ENCODE data around the gene KLHDC3.

The KLHDC3 gene

DNA sequence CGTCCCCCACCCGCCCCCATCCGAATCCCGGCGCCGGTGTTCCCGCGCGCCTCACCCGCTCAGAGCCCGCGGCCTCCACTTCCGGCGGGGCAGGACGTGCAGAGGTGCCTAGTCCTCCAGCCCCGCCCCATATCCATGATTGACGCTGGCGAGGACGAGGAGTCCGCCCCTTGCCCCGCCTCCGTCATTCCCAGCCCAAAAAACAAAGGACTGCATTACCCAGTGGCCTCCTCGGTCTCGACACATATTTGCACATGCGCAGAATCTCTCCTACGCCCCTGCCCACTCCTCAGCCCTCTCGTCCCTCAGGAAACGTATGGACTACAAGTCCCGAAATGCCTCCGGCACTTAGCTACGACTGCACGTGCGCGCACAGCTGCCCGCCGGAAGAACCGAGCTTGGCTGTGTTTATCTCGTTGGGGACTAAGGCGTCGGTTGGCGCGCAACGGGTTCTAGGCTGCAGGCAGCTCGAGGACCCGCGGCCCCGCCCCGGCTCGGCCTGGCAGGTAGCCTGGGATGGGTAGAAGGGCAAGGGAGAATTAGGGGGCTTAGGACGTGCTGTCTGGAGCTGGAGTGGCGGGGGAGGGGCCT is at the start of gene KLHDC3, which contains the start of gene MEA1:
Gene KLHDC3 (plus strand): TSS at position 407 of the 591 bp plus-strand sequence. CDS start 2,944 bp downstream, outside the sequence.
Gene MEA1 (minus strand): TSS at position 104 of the 591 bp plus-strand sequence. CDS start 133 bp downstream, outside the sequence.
- peak; percentile 95 to 97 for ATAC-seq

GRCh38 chr6:42966571-42966970 is 47.5 kb upstream of the KLHDC3 start:
- no peak for ATAC-seq

DNA sequence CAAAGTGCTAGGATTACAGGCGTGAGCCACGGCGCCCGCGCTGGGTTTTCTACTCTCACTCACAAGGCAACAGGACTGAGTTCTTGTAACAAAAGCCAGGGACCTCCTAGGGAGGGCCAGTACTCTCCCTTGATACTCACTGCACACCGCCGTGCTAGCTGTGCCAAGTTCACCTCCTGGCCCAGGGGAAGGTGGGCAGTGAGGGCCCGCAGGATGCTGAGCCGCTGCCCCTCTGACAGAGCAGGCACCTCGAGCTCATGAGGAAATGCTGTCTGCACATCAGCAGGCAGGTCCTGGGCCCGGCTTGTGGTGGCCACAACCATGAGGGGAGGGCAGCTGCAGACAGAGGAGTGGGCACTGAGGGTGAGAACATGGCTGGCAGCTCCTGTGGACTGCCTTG is 46.8 kb upstream of the KLHDC3 start:
- no peak for ATAC-seq

GRCh38 chr6:42968126-42968701 is 45.8 kb upstream of the KLHDC3 start:
- ATAC-seq: no peak

- ATAC-seq: no peak
Measured at GRCh38 chr6:42968783-42969182, 45.3 kb upstream of the KLHDC3 start.

DNA sequence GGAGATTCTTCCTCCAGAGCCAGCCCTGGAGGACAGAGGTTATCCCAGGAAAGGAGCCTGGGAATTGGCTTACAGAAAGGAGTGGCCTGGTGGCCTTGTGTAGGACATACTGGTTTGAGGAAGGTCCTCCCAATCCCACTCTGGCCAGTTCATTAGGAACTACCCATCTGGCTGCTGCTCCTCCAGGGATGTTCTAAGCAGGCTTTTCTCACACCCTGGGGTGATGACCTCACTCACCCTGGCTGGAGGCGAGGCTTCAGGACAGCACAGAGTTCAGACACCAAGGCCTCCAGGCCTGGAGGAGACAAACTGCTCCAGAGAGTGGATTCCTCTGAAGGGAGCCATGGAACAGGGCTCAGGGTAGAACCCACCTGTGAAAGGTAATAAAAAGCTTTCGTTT is 44.6 kb upstream of the KLHDC3 start:
- no peak for ATAC-seq

DNA sequence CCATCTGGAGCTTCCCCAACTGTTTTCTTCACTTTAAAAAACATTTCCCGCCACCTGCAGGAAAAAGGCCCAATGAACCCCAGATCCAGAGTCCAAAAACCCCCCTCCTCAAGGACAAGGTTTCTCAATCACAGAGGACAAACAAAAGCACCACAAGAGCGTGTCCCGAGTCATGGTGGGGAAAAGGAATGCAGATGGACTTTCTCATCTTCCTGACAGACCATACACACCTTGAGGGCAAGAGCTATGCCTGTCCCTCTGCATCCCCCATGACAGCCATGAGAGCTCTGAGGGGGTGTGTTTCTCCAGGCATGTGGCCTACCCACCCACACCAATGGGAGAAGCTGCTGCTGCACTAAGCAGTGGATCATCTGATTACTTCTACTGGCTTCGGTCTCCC is 44.1 kb upstream of the KLHDC3 start:
- no peak for ATAC-seq

GRCh38 chr6:42970871-42971612 is 43.0 kb upstream of the KLHDC3 start:
- peak; percentile 62 to 67 for ATAC-seq

DNA sequence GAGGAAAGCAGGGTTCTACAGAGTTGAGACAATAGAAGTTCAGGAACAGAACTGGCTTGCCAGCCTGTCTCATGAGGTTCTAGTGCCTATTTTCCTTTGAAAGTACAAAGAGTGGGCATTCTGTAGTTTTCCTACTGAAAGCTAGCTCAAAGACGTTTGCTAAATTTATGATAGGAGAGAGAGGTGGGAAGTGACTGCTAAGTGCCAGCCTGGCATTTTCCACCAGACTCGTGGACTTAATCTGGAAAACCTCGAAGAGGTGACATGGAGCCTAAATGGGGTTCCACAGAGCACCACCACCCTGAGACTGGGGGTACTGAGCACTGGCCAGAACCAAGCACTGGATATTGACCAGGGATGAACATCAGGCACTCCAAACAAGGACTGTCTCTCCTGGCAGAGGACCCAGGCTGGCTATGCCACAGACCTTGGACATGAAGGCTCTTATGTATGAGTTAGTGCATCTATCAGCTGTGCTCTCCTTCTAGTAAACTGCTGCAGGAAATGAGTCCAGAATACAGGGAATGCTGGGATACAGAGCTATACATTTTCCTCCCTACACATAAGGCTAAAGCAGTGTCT is 42.2 kb upstream of the KLHDC3 start:
- ATAC-seq: no peak

GRCh38 chr6:42973926-42974325 is 40.1 kb upstream of the KLHDC3 start:
- ATAC-seq: no peak

- ATAC-seq: no peak
Measured at GRCh38 chr6:42974919-42975505, 39.0 kb upstream of the KLHDC3 start.

- peak in 1 of 2 donors; percentile 1 for ATAC-seq
Measured at GRCh38 chr6:42978487-42978838, 35.6 kb upstream of the KLHDC3 start.

DNA sequence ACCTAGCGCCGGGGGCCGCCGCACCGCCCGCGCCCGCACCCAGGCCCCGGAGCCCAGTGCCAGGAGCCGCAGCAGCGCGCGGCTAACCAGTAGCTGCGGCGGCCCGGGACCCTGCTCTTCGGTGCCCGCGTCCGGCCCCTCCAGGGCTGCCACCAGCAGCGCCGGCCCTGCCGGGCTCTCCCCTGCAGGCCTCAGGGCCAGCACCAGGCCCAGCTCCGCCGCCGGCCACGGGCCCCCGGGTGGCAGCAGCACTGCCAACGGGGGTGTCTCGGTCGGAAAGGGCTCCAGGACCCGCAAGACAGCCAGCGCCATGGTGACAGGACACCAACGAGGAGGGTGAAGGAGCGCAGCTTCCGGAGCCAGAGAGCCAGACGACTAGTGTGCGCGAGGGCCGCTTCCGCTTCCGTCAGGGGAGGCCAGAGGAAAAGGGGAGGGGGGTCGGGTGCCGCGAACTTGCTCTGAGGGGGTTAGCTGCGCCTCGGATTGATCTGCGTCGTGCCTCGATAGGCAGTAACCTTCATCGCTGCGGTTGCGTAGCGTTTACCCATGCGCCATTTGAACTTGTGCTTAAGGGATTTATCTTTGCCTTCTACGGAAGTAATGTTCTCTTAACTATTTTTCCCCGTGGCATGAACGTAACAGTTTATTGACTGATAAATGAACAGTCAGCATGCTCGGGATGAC is 35.1 kb upstream of the KLHDC3 start, which contains the start of gene PEX6:
Gene PEX6 (minus strand): TSS at position 343 of the 684 bp plus-strand sequence. CDS start 31 bp downstream, at position 312.
- peak; percentile 93 to 94 for ATAC-seq

DNA sequence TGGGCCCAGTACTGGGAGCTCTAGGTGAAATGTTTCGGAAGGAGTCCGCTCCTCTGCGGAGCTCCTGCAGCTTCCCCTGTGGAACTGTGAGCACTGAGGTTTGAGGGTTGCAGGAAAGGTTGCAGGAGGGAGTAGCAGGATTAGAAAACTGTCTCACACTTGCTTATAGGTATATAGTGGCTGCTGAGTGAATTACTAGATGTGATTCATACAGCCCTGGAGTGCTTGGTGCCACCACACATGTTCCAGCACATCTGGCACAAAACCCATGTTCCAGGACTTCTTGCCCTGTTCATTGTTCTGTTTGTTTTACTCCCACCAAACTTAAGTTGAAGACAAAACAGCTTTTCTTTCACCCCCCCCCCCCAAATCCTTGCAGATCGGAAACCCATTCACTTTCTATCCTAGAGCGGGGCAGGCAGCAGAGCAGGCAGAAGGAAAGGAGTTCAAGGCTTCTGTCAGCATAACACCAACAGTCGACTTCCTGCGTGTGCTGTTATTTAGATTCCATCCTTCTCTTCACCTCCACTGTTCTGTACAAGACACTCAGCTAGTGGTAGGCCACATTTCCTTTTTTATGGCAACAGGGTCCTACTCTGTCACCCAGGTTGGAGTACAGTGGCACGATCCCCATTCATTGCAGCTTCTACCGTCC is 34.4 kb upstream of the KLHDC3 start:
- ATAC-seq: peak; percentile 31 to 35

DNA sequence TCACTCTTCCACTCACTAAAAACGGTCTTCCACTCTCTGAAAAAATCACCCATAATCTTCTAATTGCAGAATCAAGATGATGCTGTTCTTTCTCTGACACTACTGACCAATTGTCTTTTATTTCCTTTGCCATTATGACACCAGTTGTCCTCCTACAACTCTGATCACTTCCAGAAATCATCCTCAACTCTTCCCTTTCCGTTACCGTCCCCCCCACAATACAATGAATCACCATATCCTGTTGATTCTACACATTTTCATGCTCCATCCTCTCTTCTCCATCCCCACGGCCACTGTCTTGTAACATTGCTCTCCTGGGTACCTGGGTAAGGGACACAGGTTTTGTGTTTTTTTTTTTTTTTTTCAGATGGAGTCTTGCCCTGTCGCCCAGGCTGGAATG is 32.2 kb upstream of the KLHDC3 start:
- ATAC-seq: no peak

DNA sequence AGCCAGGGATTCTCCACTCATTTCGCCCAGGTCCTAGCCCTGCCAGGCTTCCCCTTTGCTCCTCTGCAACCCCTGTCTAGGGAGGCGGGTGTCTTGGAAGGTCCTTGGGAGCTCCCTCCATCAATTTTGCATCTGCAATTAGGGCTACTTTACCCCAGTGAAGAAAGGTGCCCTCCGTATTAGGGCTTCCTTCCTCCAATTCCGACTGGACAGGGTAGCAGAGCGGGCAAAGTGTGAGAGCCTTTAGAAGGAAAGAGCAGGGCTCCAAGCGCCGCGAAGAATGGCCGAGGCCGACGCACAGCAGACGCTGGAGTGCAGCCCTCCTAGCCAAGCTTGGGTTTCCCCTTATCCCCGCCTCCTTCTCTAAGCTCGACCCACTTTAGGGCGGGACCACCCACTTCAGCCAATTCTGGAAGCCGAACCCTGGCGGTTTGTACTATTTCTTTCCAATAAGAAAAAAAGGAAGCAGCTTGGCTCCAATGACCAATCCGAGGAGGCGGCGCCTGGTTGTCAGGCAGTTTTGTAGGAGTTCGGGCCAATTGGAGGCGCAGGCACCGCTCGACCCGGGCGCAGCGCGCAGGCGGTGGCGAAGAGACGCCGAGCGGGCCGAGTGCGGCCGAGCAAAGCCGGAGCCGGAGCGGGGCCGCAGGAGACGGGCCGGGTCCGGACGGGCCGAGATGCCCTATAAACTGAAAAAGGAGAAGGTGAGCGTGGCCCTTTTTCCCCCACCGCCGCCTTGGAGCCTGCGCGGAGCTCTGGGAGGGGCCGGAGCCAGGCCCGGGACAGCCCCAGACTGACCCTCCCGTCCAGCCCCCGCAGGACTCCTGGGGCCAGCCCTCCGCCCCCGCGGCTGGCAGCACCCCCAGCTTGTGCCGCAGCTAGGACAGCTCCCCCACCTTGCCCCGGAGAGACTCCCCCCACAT is 29.8 kb upstream of the KLHDC3 start, which contains the start of gene PPP2R5D:
Gene PPP2R5D (plus strand): TSS at position 570 of the 923 bp plus-strand sequence. CDS start 108 bp downstream, at position 678.
- peak; percentile 91 to 94 for ATAC-seq

DNA sequence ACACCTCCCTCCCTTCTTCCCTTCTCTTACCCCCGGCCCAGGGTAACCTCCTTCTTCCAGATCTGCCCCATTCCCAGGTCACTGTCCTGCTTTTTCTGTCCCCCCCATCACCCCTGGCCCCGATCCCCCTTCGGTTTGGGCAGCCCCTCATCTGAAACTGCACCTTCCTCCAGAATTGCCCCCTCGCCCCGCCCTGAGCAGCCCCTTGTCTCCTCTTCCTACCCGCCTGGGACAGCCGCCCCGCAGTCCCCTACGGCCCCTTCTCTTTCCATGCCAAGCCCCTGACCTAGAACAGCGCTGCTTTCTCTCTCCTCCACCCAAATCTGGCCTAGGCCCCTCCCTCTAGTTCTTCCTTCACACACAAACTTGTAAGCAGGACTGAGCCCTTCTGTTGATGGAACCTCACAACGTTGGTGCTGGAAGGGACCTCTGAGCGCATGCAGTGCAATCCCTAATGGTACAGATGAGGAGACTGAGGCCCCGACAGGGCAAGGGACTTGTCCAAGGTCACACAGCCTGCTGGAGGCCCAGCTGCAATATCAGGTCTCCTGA is 29.0 kb upstream of the KLHDC3 start:
- no peak for ATAC-seq

GRCh38 chr6:42987533-42988451 is 26.3 kb upstream of the KLHDC3 start:
- ATAC-seq: no peak

- no peak for ATAC-seq
Measured at GRCh38 chr6:42988486-42989020, 25.5 kb upstream of the KLHDC3 start.
